Keratinocyte (primary cell): Measurements from ENCODE around the gene AKR1C8. TPM values are rescaled to one million over a fixed set of nuclear protein-coding genes. Genes with fewer than 3 reads are reported as not detected.
"Not testable (repeated sequence)": the region's sequence is repeated elsewhere in the genome, so short reads cannot be mapped to it uniquely, and the experiment has no call there.

Experiments
- DNase-seq: peaks from one replicate; pipeline ENCODE4 v3.0.0-alpha.2; 2011; ENCODE audit warnings: low read depth, missing footprints, low spot score
- FAIRE-seq: peaks from 2 replicates; lab custom pipeline; 2011; peaks lifted over from hg19 to GRCh38; lab: Jason Lieb, UNC
- H2AFZ ChIP-seq: 2 replicates; pipeline ENCODE4 v1.6.0; 2012; ENCODE audit warnings: low read length, control low read depth, inconsistent platforms; ENCODE audit not compliant: control insufficient read depth
- H3K27ac ChIP-seq: 2 replicates; pipeline ENCODE4 v1.5.1; 2011; ENCODE audit warnings: low read length; ENCODE audit not compliant: control insufficient read depth, insufficient read depth
- H3K27me3 ChIP-seq: 3 replicates; pipeline ENCODE4 v1.6.0; 2011; ENCODE audit warnings: low read length; ENCODE audit not compliant: control insufficient read depth, insufficient read depth; ENCODE audit errors: extremely low read depth
- H3K36me3 ChIP-seq, 2 experiments: 2 replicates in 1 of 2; 3 replicates in 1 of 2; pipeline ENCODE4 v1.5.1; 2011; ENCODE audit warnings: low read length in 2 of 2, mild to moderate bottlenecking in 1 of 2; ENCODE audit not compliant: control insufficient read depth in 2 of 2, insufficient read depth in 2 of 2; ENCODE audit errors: extremely low read depth in 1 of 2
- H3K4me1 ChIP-seq: 3 replicates; pipeline ENCODE4 v1.5.1; 2011; ENCODE audit warnings: low read length; ENCODE audit not compliant: control insufficient read depth, insufficient read depth; ENCODE audit errors: extremely low read depth
- H3K4me2 ChIP-seq: 3 replicates; pipeline ENCODE4 v1.6.0; 2011; ENCODE audit warnings: low read depth, low read length; ENCODE audit not compliant: control insufficient read depth, insufficient read depth; ENCODE audit errors: extremely low read depth
- H3K4me3 ChIP-seq, 3 experiments: fragments of 200-600 bp in 1 of 3; sonication (generic) in 1 of 3; 2 replicates in 2 of 3; 3 replicates in 1 of 3; pipeline ENCODE4 v1.5.1; 2011 to 2016; ENCODE audit warnings: low read length in 3 of 3, mild to moderate bottlenecking in 3 of 3, control low read depth in 2 of 3, inconsistent platforms in 1 of 3, low read depth in 1 of 3, mixed read lengths in 1 of 3, mixed run types in 1 of 3, moderate library complexity in 1 of 3; ENCODE audit not compliant: control insufficient read depth in 2 of 3, insufficient read depth in 2 of 3; ENCODE audit errors: extremely low read depth in 1 of 3
- H3K79me2 ChIP-seq: 2 replicates; pipeline ENCODE4 v1.6.0; 2012; ENCODE audit warnings: low read length; ENCODE audit not compliant: control insufficient read depth, insufficient read depth
- H3K9ac ChIP-seq: 3 replicates; pipeline ENCODE4 v1.6.0; 2011; ENCODE audit warnings: low read length; ENCODE audit not compliant: control insufficient read depth, insufficient read depth; ENCODE audit errors: extremely low read depth
- H3K9me1 ChIP-seq: 3 replicates; pipeline ENCODE4 v1.6.0; 2011; ENCODE audit warnings: low read length; ENCODE audit not compliant: control insufficient read depth, insufficient read depth; ENCODE audit errors: extremely low read depth
- H3K9me3 ChIP-seq: 2 replicates; pipeline ENCODE4 v1.5.1; 2012; ENCODE audit warnings: low read depth, low read length; ENCODE audit not compliant: control insufficient read depth
- H4K20me1 ChIP-seq: 3 replicates; pipeline ENCODE4 v1.6.0; 2011; ENCODE audit warnings: low read length; ENCODE audit not compliant: control insufficient read depth, insufficient read depth; ENCODE audit errors: extremely low read depth
- EZH2 ChIP-seq: IDR thresholded peaks from one replicate; pipeline ENCODE4 v1.6.1; 2012; ENCODE audit warnings: inconsistent platforms, mild to moderate bottlenecking, low read length, moderate library complexity
- dilution Hi-C: fragments of 300-500 bp; cut with MboI; formaldehyde crosslinking; loops from one replicate; pipeline ENCODE4 v1.7.0; 2020; ENCODE audit warnings: low sequenced_read_pairs; ENCODE audit not compliant: extremely low pct_ligation_motif_present
- polyA plus RNA-seq, 5 experiments: library from polyadenylated mRNA; depleted of rRNA in 3 of 5; stranded (reverse) in 3 of 5; stranded (forward) in 1 of 5; unstranded in 1 of 5; fragments of >200 nt; gene quantifications; 1 replicate in 1 of 5; 2 replicates in 3 of 5; 3 replicates in 1 of 5; pipeline versions ENCODE4 v1.2.1 to v1.2.3, GENCODE V29; 2011 to 2012; ENCODE audit warnings: missing spikeins in 2 of 5, low read depth in 1 of 5, low replicate concordance in 1 of 5
- TF ChIP-seq, protein P1 (sequence below), 3 experiments: IDR thresholded peaks in 1 of 3; conservative IDR thresholded peaks in 1 of 3; optimal IDR thresholded peaks in 1 of 3; 2 replicates in 2 of 3; 3 replicates in 1 of 3; pipeline versions ENCODE3 to v1.5.1; 2011; ENCODE audit warnings: low read length in 3 of 3, mild to moderate bottlenecking in 3 of 3, moderate library complexity in 2 of 3, control low read depth in 1 of 3, inconsistent platforms in 1 of 3; ENCODE audit not compliant: insufficient read depth in 2 of 3; ENCODE audit errors: extremely low read depth in 1 of 3

The AKR1C8 gene
- polyA plus RNA-seq, 1 donor (not counting 4 experiments of a cell fraction or from before 2014, with no cell fraction given), result not detected

DNA sequence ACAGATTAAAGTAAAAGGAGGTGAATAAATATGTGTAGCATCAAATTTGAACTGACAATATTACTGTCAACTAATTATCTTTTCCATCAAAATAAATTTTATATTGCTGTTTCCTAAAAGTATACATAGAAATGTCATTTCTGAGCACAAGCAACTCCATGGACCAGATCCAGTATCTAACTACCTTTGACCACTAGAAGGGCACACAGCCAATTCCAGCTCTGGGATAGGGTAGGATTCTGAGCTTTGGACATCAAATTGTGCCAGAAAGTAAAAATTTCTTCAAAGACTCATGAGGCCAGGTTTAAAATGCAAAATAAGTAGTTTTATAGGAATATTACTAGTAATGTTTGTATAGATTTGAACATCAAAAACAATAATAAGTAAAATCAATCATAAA is 61.1 kb downstream of the AKR1C8 start:
- Histone ChIP-seq H3K27ac (no peak overlapping the region), H3K9ac (no peak overlapping the region), H3K79me2 (no peaks in the 10 kb centered on the region), H3K4me2 (no peak overlapping the region), H4K20me1 (no peaks in the 10 kb centered on the region), H3K4me1 (no peaks in the 10 kb centered on the region), H3K36me3 (no peaks in the 10 kb centered on the region), H3K9me1 (no peaks in the 10 kb centered on the region), H2AFZ (no peak overlapping the region), H3K27me3 (peaks cover 4% of the 10 kb centered on the region), H3K4me3 (no peak overlapping the region), H3K9me3 (no peaks in the 10 kb centered on the region)
- no peak for DNase-seq
- dilution Hi-C loops, result no loop called here
- no peak for FAIRE-seq
- no peak for TF ChIP-seq EZH2
- TF ChIP-seq, protein P1, sequence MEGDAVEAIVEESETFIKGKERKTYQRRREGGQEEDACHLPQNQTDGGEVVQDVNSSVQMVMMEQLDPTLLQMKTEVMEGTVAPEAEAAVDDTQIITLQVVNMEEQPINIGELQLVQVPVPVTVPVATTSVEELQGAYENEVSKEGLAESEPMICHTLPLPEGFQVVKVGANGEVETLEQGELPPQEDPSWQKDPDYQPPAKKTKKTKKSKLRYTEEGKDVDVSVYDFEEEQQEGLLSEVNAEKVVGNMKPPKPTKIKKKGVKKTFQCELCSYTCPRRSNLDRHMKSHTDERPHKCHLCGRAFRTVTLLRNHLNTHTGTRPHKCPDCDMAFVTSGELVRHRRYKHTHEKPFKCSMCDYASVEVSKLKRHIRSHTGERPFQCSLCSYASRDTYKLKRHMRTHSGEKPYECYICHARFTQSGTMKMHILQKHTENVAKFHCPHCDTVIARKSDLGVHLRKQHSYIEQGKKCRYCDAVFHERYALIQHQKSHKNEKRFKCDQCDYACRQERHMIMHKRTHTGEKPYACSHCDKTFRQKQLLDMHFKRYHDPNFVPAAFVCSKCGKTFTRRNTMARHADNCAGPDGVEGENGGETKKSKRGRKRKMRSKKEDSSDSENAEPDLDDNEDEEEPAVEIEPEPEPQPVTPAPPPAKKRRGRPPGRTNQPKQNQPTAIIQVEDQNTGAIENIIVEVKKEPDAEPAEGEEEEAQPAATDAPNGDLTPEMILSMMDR (optimal IDR thresholded peaks at IDR 0.05 in 1 of 3, IDR thresholded peaks at IDR 0.05 in 1 of 3, conservative IDR thresholded peaks at IDR 0.05 in 1 of 3; ENCODE audit: extremely low read depth in 1 of 3, insufficient read depth in 2 of 3, low read length in 3 of 3), result no peak

DNA sequence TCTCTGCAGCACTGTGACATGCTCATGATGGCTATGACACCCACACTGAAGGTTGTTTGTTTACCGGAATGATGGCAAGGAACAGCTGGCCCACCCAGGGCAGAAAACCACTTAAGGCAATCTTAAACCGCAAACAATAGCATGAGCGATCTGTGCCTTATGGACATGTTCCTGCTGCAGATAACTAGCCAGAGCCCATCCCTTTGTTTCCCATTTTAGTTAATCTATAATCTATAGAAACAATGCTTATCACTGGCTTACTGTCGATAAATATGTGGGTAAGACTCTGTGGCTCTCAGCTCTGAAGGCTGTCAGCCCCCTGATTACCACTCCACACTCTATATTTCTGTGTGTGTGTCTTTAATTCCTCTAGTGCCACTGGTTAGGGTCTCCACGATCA is 65.0 kb downstream of the AKR1C8 start:
- H3K79me2 ChIP-seq, H3K27ac ChIP-seq, FAIRE-seq, DNase-seq, H3K9me1 ChIP-seq, H4K20me1 ChIP-seq, H3K4me3 ChIP-seq, H3K36me3 ChIP-seq, H3K27me3 ChIP-seq, H3K9ac ChIP-seq, H3K4me1 ChIP-seq, H3K4me2 ChIP-seq, H2AFZ ChIP-seq, H3K9me3 ChIP-seq, dilution Hi-C loops: not testable (repeated sequence)

DNA sequence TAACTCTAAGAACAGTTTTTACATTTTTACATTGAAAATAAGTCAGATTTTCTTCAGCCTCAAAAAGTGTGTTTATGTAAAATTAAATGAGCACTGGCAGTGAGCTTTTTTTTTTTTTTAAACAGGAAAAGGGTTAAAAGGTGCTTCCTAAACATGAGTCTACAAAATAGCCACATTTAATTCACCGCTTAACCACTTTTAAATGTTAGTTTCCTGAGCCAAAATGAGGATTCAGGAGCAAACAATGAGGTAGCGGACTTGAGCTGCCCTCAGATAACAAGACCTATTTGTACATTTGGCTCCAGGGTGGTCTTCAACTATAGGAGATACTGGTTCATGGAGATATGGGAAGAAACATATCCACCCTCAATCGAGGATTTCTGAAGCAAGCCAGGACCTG is 67.9 kb downstream of the AKR1C8 start:
- no peak overlapping the region for H3K27ac ChIP-seq
- H3K79me2 ChIP-seq, result no peaks in the 10 kb centered on the region
- no peak overlapping the region for H3K9ac ChIP-seq
- no peaks in the 10 kb centered on the region for H4K20me1 ChIP-seq
- no peak for FAIRE-seq
- H3K4me3 ChIP-seq, result no peak overlapping the region
- H3K9me3 ChIP-seq, result no peaks in the 10 kb centered on the region
- no peaks in the 10 kb centered on the region for H3K4me1 ChIP-seq
- dilution Hi-C loops, result no loop called here
- no peak overlapping the region for H2AFZ ChIP-seq
- H3K9me1 ChIP-seq, result no peaks in the 10 kb centered on the region
- no peak for TF ChIP-seq EZH2
- TF ChIP-seq, protein P1 (optimal IDR thresholded peaks at IDR 0.05 in 1 of 3, IDR thresholded peaks at IDR 0.05 in 1 of 3, conservative IDR thresholded peaks at IDR 0.05 in 1 of 3; ENCODE audit: extremely low read depth in 1 of 3, insufficient read depth in 2 of 3, low read length in 3 of 3), result no peak
- no peaks in the 10 kb centered on the region for H3K36me3 ChIP-seq
- no peak for DNase-seq
- no peak overlapping the region for H3K4me2 ChIP-seq
- no peaks in the 10 kb centered on the region for H3K27me3 ChIP-seq
